GM12878 (cell line): ENCODE measurements around the gene MALRD1. TPM values are rescaled to one million over a fixed set of nuclear protein-coding genes. Genes with fewer than 3 reads are reported as not detected.

Source experiments
- ATAC-seq: fragments of 200-7000 bp; cut with Tn5 transposase; 3 replicates; pipeline ENCODE4 v1.9.1; 2020; ENCODE audit warnings: mild to moderate bottlenecking, moderate library complexity
- BruUV-seq: library from RNA; stranded (reverse); fragments of 400-500 nt; replicated peaks from 2 replicates; lab custom pipeline; 2021; lab: Mats Ljungman, UMichigan
- CTCF ChIA-PET: fragments of 300-600 bp; sonication (Branson Sonifier 250); formaldehyde crosslinking; extraction: SDS; loops from one replicate; lab custom pipeline; 2021; ENCODE audit warnings: inconsistent platforms; lab: Yijun Ruan, JAX
- POLR2A ChIA-PET: fragments of 350-600 bp; formaldehyde crosslinking; extraction: SDS; loops from one replicate; lab custom pipeline; 2021; ENCODE audit warnings: inconsistent platforms; lab: Charles Lee
- RAD21 ChIA-PET: fragments of 300-600 bp; sonication (Branson Sonifier 250); formaldehyde crosslinking; loops from one replicate; lab custom pipeline; 2023; ENCODE audit warnings: antibody characterized with exemption; ENCODE audit not compliant: unreplicated experiment; lab: Charles Lee
- SMC1A ChIA-PET: fragments of 300-600 bp; sonication (Branson Sonifier 250); formaldehyde crosslinking; loops from one replicate; lab custom pipeline; 2023; ENCODE audit not compliant: unreplicated experiment, uncharacterized antibody; lab: Charles Lee
- DNase-seq: peaks from one replicate; pipeline ENCODE4 v3.0.0-alpha.2; 2011; ENCODE audit warnings: low read depth, low spot score
- FAIRE-seq: peaks from 3 replicates; lab custom pipeline; 2011; peaks lifted over from hg19 to GRCh38; lab: Jason Lieb, UNC
- H2AFZ ChIP-seq: 2 replicates; pipeline ENCODE4 v1.6.0; 2011; ENCODE audit warnings: low read depth, low read length, control low read depth; ENCODE audit not compliant: control insufficient read depth
- H3K27ac ChIP-seq: 2 replicates; pipeline ENCODE4 v1.5.1; 2011; ENCODE audit warnings: control low read depth; ENCODE audit not compliant: control insufficient read depth, insufficient read depth
- H3K27me3 ChIP-seq, 2 experiments: replicated peaks in 1 of 2; 2 replicates each; pipeline versions ENCODE4 v1.6.0 to v1.6.1; 2011; ENCODE audit warnings: low read length in 1 of 2; ENCODE audit not compliant: control insufficient read depth in 2 of 2, insufficient read depth in 2 of 2
- H3K36me3 ChIP-seq, 2 experiments: 2 replicates each; pipeline ENCODE4 v1.5.1; 2011; ENCODE audit warnings: low read length in 1 of 2; ENCODE audit not compliant: control insufficient read depth in 2 of 2, insufficient read depth in 2 of 2
- H3K4me1 ChIP-seq: 2 replicates; pipeline ENCODE4 v1.6.1; 2011; ENCODE audit warnings: mild to moderate bottlenecking, low read length, moderate library complexity, mixed read lengths; ENCODE audit not compliant: control insufficient read depth, insufficient read depth
- H3K4me2 ChIP-seq: 2 replicates; pipeline ENCODE4 v1.6.0; 2011; ENCODE audit warnings: control low read depth; ENCODE audit not compliant: control insufficient read depth, insufficient read depth
- H3K4me3 ChIP-seq: fragments of 200-600 bp; sonication (generic); 2 replicates; pipeline ENCODE4 v1.5.1; 2016
- H3K79me2 ChIP-seq: 2 replicates; pipeline ENCODE4 v1.6.0; 2011; ENCODE audit warnings: low read length; ENCODE audit not compliant: control insufficient read depth, insufficient read depth
- H3K9ac ChIP-seq: 2 replicates; pipeline ENCODE4 v1.8.0; 2011; ENCODE audit warnings: low read length, control low read depth, mixed read lengths; ENCODE audit not compliant: control insufficient read depth, insufficient read depth
- H3K9me3 ChIP-seq: replicated peaks from 3 replicates; pipeline ENCODE4 v1.5.1; 2011; ENCODE audit warnings: mild to moderate bottlenecking, low read length; ENCODE audit not compliant: control insufficient read depth, insufficient read depth
- H4K20me1 ChIP-seq: 2 replicates; pipeline ENCODE4 v1.6.0; 2011; ENCODE audit not compliant: control insufficient read depth, insufficient read depth
- BCL3 ChIP-seq: IDR thresholded peaks from 2 replicates; pipeline ENCODE4 v1.6.1; 2011; ENCODE audit warnings: borderline replicate concordance, low read depth, mild to moderate bottlenecking, moderate library complexity, low read length; ENCODE audit not compliant: insufficient read depth, poor library complexity, severe bottlenecking
- BMI1 ChIP-seq: fragments of 450-650 bp; IDR thresholded peaks from 2 replicates; pipeline ENCODE4 v1.6.1; 2016; ENCODE audit warnings: mild to moderate bottlenecking, moderate library complexity, borderline replicate concordance
- CEBPB ChIP-seq, 2 experiments: fragments of 150-350 bp in 1 of 2; IDR thresholded peaks; 2 replicates each; pipeline ENCODE4 v1.6.1; 2012 to 2014; ENCODE audit warnings: low read depth in 2 of 2, low read length in 2 of 2, borderline replicate concordance in 1 of 2, inconsistent platforms in 1 of 2
- CHD2 ChIP-seq: IDR thresholded peaks from 2 replicates; pipeline ENCODE4 v1.6.1; 2011; ENCODE audit warnings: low read depth, low read length, improper control_type of control experiment, borderline replicate concordance
- ELK1 ChIP-seq: IDR thresholded peaks from 2 replicates; pipeline ENCODE4 v1.6.1; 2012; ENCODE audit warnings: low read depth, low read length, improper control_type of control experiment
- HCFC1 ChIP-seq: fragments of 150-350 bp; IDR thresholded peaks from 2 replicates; pipeline ENCODE4 v1.6.1; 2014; ENCODE audit warnings: low read length
- HDAC6 ChIP-seq: fragments of 200-600 bp; sonication (generic); IDR thresholded peaks from one replicate; pipeline ENCODE4 v1.8.0; 2017; ENCODE audit warnings: antibody characterized with exemption; ENCODE audit not compliant: unreplicated experiment
- JUND ChIP-seq: IDR thresholded peaks from 2 replicates; pipeline ENCODE4 v1.6.1; 2012; ENCODE audit warnings: low read depth, mild to moderate bottlenecking, low read length, improper control_type of control experiment, moderate library complexity
- KAT2A ChIP-seq: conservative IDR thresholded peaks from 2 replicates; pipeline ENCODE4 v1.6.1; 2011; ENCODE audit warnings: low read depth, low read length; ENCODE audit not compliant: control insufficient read depth
- PML ChIP-seq: IDR thresholded peaks from 2 replicates; pipeline ENCODE4 v1.6.1; 2012; ENCODE audit warnings: low read length, inconsistent platforms
- RB1 ChIP-seq: fragments of 450-650 bp; formaldehyde crosslinking; IDR thresholded peaks from 2 replicates; pipeline ENCODE4 v1.6.1; 2017; ENCODE audit warnings: mild to moderate bottlenecking, borderline replicate concordance
- RCOR1 ChIP-seq: conservative IDR thresholded peaks from 2 replicates; pipeline ENCODE4 v1.6.1; 2012; ENCODE audit warnings: low read depth, low read length, improper control_type of control experiment
- RELB ChIP-seq: fragments of 450-650 bp; IDR thresholded peaks from 2 replicates; pipeline ENCODE4 v1.6.1; 2017; ENCODE audit warnings: low read depth, mild to moderate bottlenecking, moderate library complexity
- SMC3 ChIP-seq: IDR thresholded peaks from 2 replicates; pipeline ENCODE4 v1.6.1; 2011; ENCODE audit warnings: low read length, improper control_type of control experiment, borderline replicate concordance
- SREBF2 ChIP-seq: IDR thresholded peaks from 2 replicates; pipeline ENCODE4 v1.6.1; 2012; ENCODE audit warnings: mild to moderate bottlenecking, low read length
- SRF ChIP-seq, 2 experiments: IDR thresholded peaks; 2 replicates each; pipeline ENCODE4 v1.6.1; 2011; ENCODE audit warnings: low read depth in 2 of 2, low read length in 2 of 2, mild to moderate bottlenecking in 1 of 2, moderate library complexity in 1 of 2
- SUPT20H ChIP-seq: IDR thresholded peaks from 2 replicates; pipeline ENCODE4 v1.6.1; 2011; ENCODE audit warnings: low read depth, mild to moderate bottlenecking, low read length, moderate library complexity, borderline replicate concordance; ENCODE audit not compliant: control insufficient read depth
- TARDBP ChIP-seq: IDR thresholded peaks from 2 replicates; pipeline ENCODE4 v1.6.1; 2016; ENCODE audit warnings: borderline replicate concordance
- WGBS: methylation state at CpG from one replicate; pipeline ENCODE4 v1.1.6; 2016; ENCODE audit warnings: low lambda C conversion rate; ENCODE audit not compliant: insufficient replicate concordance, insufficient coverage; ENCODE audit errors: missing lambda C conversion rate; 5-methylcytosine and 5-hydroxymethylcytosine counted together
- in situ Hi-C: fragments of 300-500 bp; cut with MboI; formaldehyde crosslinking; loops from 9 replicates; pipeline ENCODE4 v1.14.3; 2018; ENCODE audit warnings: mixed read lengths
- intact Hi-C: fragments of 100-400 bp; cut with micrococcal nuclease; formaldehyde crosslinking; loops from one replicate; pipeline ENCODE4 v1.14.2; 2022; ENCODE audit not compliant: unreplicated experiment
- polyA plus RNA-seq, 11 experiments: library from polyadenylated mRNA; depleted of rRNA in 4 of 11; unstranded in 6 of 11; stranded (reverse) in 5 of 11; fragments of >200 nt; fragmentation: Nextera tagmentation in 4 of 11; fragmentation: Illumina TruSeq in 1 of 11; extraction: Ambion mirVana in 4 of 11; extraction: Trizol in 1 of 11; gene quantifications; 1 replicate in 1 of 11; 2 replicates in 10 of 11; pipeline versions ENCODE4 v1.2.1 to v1.2.3, GENCODE V29; 2011 to 2016; ENCODE audit warnings: inconsistent platforms in 2 of 11, missing spikeins in 2 of 11, low read depth in 1 of 11
- total RNA-seq, 4 experiments: library from RNA; depleted of rRNA in 3 of 4; stranded (reverse); fragments of >200 nt in 3 of 4; fragmentation: Illumina TruSeq in 1 of 4; extraction: Trizol in 1 of 4; gene quantifications; 2 replicates each; pipeline versions ENCODE4 v1.2.1 to v1.2.3, GENCODE V29; 2013 to 2021

MALRD1 gene
- total and polyA plus RNA-seq, 10 of the 15 experiments (the other 5 are each of a cell fraction or from before 2014, with no cell fraction given): 0.12 to 6.6 (median 0.26) TPM; not detected in 2

- H3K27ac ChIP-seq: no peak overlapping the region
- in situ Hi-C loops: no loop called here
- H3K79me2 ChIP-seq: no peaks in the 10 kb centered on the region
- no peaks in the 10 kb centered on the region for H3K36me3 ChIP-seq
- no peaks in the 10 kb centered on the region for H3K27me3 ChIP-seq
- ChIA-PET SMC1A (no interaction called here), POLR2A (no interaction called here), RAD21 (no interaction called here), CTCF (no interaction called here)
- H3K9me3 ChIP-seq: no peaks in the 10 kb centered on the region
- no peaks in the 10 kb centered on the region for H4K20me1 ChIP-seq
- intact Hi-C loops: no loop called here
- ATAC-seq: no peak
- WGBS: 95% methylated on average over 2 of the region's 2 CpGs
- H3K4me1 ChIP-seq: no peaks in the 10 kb centered on the region
- H3K4me3 ChIP-seq: no peak overlapping the region
- TF ChIP-seq RCOR1: no peak
- no peak for TF ChIP-seq SUPT20H
- no peak for TF ChIP-seq JUND
- TF ChIP-seq CHD2: no peak
- no peak for TF ChIP-seq TARDBP
- no peak for TF ChIP-seq HCFC1
- TF ChIP-seq CEBPB (IDR thresholded peaks at IDR 0.05; ENCODE audit: borderline replicate concordance in 1 of 2, low read depth in 2 of 2, low read length in 2 of 2): no peak
- no peak for TF ChIP-seq BMI1
- no peak for TF ChIP-seq SREBF2
- no peak for TF ChIP-seq PML
- TF ChIP-seq ELK1: no peak
- no peak for TF ChIP-seq RELB
- no peak for TF ChIP-seq HDAC6
- TF ChIP-seq BCL3: no peak
- TF ChIP-seq SMC3: no peak
- TF ChIP-seq SRF (IDR thresholded peaks at IDR 0.05; ENCODE audit: low read depth in 2 of 2, low read length in 2 of 2): no peak
- no peak for TF ChIP-seq KAT2A
- no peak for TF ChIP-seq RB1
- no peak for DNase-seq
- no peak overlapping the region for H2AFZ ChIP-seq
- H3K9ac ChIP-seq: no peak overlapping the region
- no TSS peak for BruUV-seq
- no peak overlapping the region for H3K4me2 ChIP-seq
- no peak for FAIRE-seq
Observed at GRCh38 chr10:19728964-19729363, 680.4 kb downstream of the MALRD1 start.
